Liver (tissue), 9 donors: ENCODE measurements around the gene PPM1G. TPM values are rescaled to one million over a fixed set of nuclear protein-coding genes. Genes with fewer than 3 reads are reported as not detected.
A peak's percentile ranks its signal among the peaks of the same experiment; 100 is the strongest.

Experiments used
- DNase-seq: peaks from one replicate; pipeline ENCODE4 v3.0.0-alpha.2; 2017; ENCODE audit warnings: low spot score
- H3K27ac ChIP-seq, 2 donors: one replicate each; pipeline ENCODE4 v1.7.0; 2013; ENCODE audit warnings: inconsistent platforms in 2 of 2, low read length in 2 of 2, control low read depth in 1 of 2, low read depth in 1 of 2, mild to moderate bottlenecking in 1 of 2
- H3K27me3 ChIP-seq, 4 donors: one replicate each; pipeline versions ENCODE4 v1.6.1 to v1.7.0; 2013; ENCODE audit warnings: low read length in 3 of 4, inconsistent platforms in 1 of 4, mild to moderate bottlenecking in 1 of 4, moderate library complexity in 1 of 4; ENCODE audit not compliant: control insufficient read depth in 4 of 4, insufficient read depth in 4 of 4
- H3K36me3 ChIP-seq, 4 donors: one replicate each; pipeline versions ENCODE4 v1.6.1 to v1.7.0; 2013; ENCODE audit warnings: low read length in 3 of 4, mild to moderate bottlenecking in 3 of 4, low read depth in 1 of 4, moderate library complexity in 1 of 4; ENCODE audit not compliant: control insufficient read depth in 4 of 4, insufficient read depth in 3 of 4
- H3K4me1 ChIP-seq, 4 donors: one replicate each; pipeline versions ENCODE4 v1.6.1 to v1.7.0; 2013; ENCODE audit warnings: low read length in 3 of 4, mild to moderate bottlenecking in 3 of 4, moderate library complexity in 1 of 4; ENCODE audit not compliant: control insufficient read depth in 4 of 4, insufficient read depth in 4 of 4
- H3K4me3 ChIP-seq, 3 donors: one replicate each; pipeline versions ENCODE4 v1.6.1 to v1.7.0; 2013; ENCODE audit warnings: low read length in 3 of 3, control low read depth in 1 of 3, low read depth in 1 of 3, mild to moderate bottlenecking in 1 of 3
- H3K9ac ChIP-seq, 2 donors: one replicate each; pipeline ENCODE4 v1.7.0; 2013; ENCODE audit warnings: low read length in 2 of 2, mild to moderate bottlenecking in 2 of 2, moderate library complexity in 2 of 2, control low read depth in 1 of 2, low read depth in 1 of 2
- H3K9me3 ChIP-seq, 4 donors: one replicate each; pipeline versions ENCODE4 v1.6.1 to v1.7.0; 2013; ENCODE audit warnings: low read length in 3 of 4; ENCODE audit not compliant: control insufficient read depth in 4 of 4
- ATF3 ChIP-seq: IDR thresholded peaks from 2 replicates; pipeline ENCODE4 v1.6.1; 2016; ENCODE audit warnings: antibody characterized with exemption
- CTCF ChIP-seq: fragments of 150-350 bp; IDR thresholded peaks from 2 replicates; pipeline ENCODE4 v1.5.1; 2017; ENCODE audit warnings: improper control_type of control experiment, low read depth, low read length; ENCODE audit not compliant: missing input control
- EGR1 ChIP-seq, 2 donors: IDR thresholded peaks; 2 replicates each; pipeline ENCODE4 v1.6.1; 2016 to 2018; ENCODE audit warnings: antibody characterized with exemption in 2 of 2, low read depth in 2 of 2
- FOXA1 ChIP-seq: IDR thresholded peaks from 2 replicates; pipeline ENCODE4 v1.6.1; 2016; ENCODE audit warnings: antibody characterized with exemption
- FOXA2 ChIP-seq: IDR thresholded peaks from 2 replicates; pipeline ENCODE4 v1.6.1; 2016; ENCODE audit warnings: antibody characterized with exemption
- GABPA ChIP-seq, 2 donors: IDR thresholded peaks in 1 of 2; conservative IDR thresholded peaks in 1 of 2; 2 replicates each; pipeline ENCODE4 v1.6.1; 2016; ENCODE audit warnings: antibody characterized with exemption in 2 of 2, mild to moderate bottlenecking in 1 of 2, moderate library complexity in 1 of 2
- HNF4A ChIP-seq, 2 donors: conservative IDR thresholded peaks; 2 replicates each; pipeline ENCODE4 v1.6.1; 2016; ENCODE audit warnings: antibody characterized with exemption in 2 of 2, mild to moderate bottlenecking in 2 of 2
- HNF4G ChIP-seq: IDR thresholded peaks from 2 replicates; pipeline ENCODE4 v1.6.1; 2016; ENCODE audit warnings: antibody characterized with exemption
- JUND ChIP-seq, 2 donors: IDR thresholded peaks; 2 replicates each; pipeline ENCODE4 v1.6.1; 2016; ENCODE audit warnings: antibody characterized with exemption in 2 of 2
- MAX ChIP-seq: IDR thresholded peaks from 2 replicates; pipeline ENCODE4 v1.6.1; 2016; ENCODE audit warnings: antibody characterized with exemption
- NR2F2 ChIP-seq: IDR thresholded peaks from 2 replicates; pipeline ENCODE4 v1.6.1; 2016; ENCODE audit warnings: antibody characterized with exemption
- RAD21 ChIP-seq, 2 donors: IDR thresholded peaks; 2 replicates each; pipeline ENCODE4 v1.6.1; 2016; ENCODE audit warnings: antibody characterized with exemption in 2 of 2, mild to moderate bottlenecking in 2 of 2
- REST ChIP-seq: IDR thresholded peaks from 2 replicates; pipeline ENCODE4 v1.6.1; 2016; ENCODE audit warnings: antibody characterized with exemption, mild to moderate bottlenecking
- RXRA ChIP-seq, 2 donors: IDR thresholded peaks; 2 replicates each; pipeline ENCODE4 v1.6.1; 2017 to 2018; ENCODE audit warnings: antibody characterized with exemption in 2 of 2, mild to moderate bottlenecking in 1 of 2
- SP1 ChIP-seq: IDR thresholded peaks from 2 replicates; pipeline ENCODE4 v1.6.1; 2018; ENCODE audit warnings: antibody characterized with exemption, mild to moderate bottlenecking
- TAF1 ChIP-seq: conservative IDR thresholded peaks from 2 replicates; pipeline ENCODE4 v1.6.1; 2016; ENCODE audit warnings: antibody characterized with exemption, mild to moderate bottlenecking
- YY1 ChIP-seq: IDR thresholded peaks from 2 replicates; pipeline ENCODE4 v1.6.1; 2016; ENCODE audit warnings: antibody characterized with exemption, mild to moderate bottlenecking
- ZBTB33 ChIP-seq: IDR thresholded peaks from 2 replicates; pipeline ENCODE4 v1.6.1; 2016; ENCODE audit warnings: antibody characterized with exemption
- WGBS: extraction: QIAGEN DNeasy Blood & Tissue Kit; methylation state at CpG from one replicate; pipeline ENCODE4 v1.1.7; 2013; 5-methylcytosine and 5-hydroxymethylcytosine counted together
- polyA plus RNA-seq, 2 donors: library from polyadenylated mRNA; stranded (reverse) in 1 of 2; unstranded in 1 of 2; fragments of 200-250 nt in 1 of 2; fragments of >200 nt in 1 of 2; fragmentation: Nextera tagmentation in 1 of 2; extraction: Ambion mirVana in 1 of 2; gene quantifications; one replicate each; pipeline versions ENCODE4 v1.2.1 to v1.2.3, GENCODE V29; 2013 to 2015
- total RNA-seq, 2 donors: library from RNA; depleted of rRNA; stranded (reverse); fragments of >200 nt; gene quantifications; one replicate each; pipeline ENCODE4 v1.2.3, GENCODE V29; 2014
- donor health status: healthy.
- donor health status: healthy.
- donor health status: healthy.
- donor health status: healthy.
- donor health status: healthy.

Gene PPM1G
- total and polyA plus RNA-seq, 4 donors, result 26.4 to 45.5 (median 33.1) TPM

- Histone ChIP-seq H3K4me1 (peaks cover 2 to 6% (median 4%) of the 10 kb centered on the region in 4 donors), H3K4me3 (no peak overlapping the region), H3K36me3 (no peaks in the 10 kb centered on the region), H3K27me3 (no peaks in the 10 kb centered on the region), H3K9me3 (no peaks in the 10 kb centered on the region), H3K27ac (no peak overlapping the region), H3K9ac (no peak overlapping the region)
- DNase-seq, result no peak
- WGBS, result 96% methylated on average over 3 of the region's 3 CpGs
- no peak for TF ChIP-seq JUND (IDR thresholded peaks at IDR 0.05)
- no peak for TF ChIP-seq HNF4A (conservative IDR thresholded peaks at IDR 0.05)
Measured at GRCh38 chr2:27422958-27423357, 13.6 kb upstream of the PPM1G start.

- peak overlapping the region in 1 of 2 donors; percentile 16 for H3K27ac ChIP-seq
- no peak overlapping the region for H3K9ac ChIP-seq
- no peak overlapping the region for H3K4me3 ChIP-seq
- DNase-seq, result no peak
- 69% methylated on average over 4 of the region's 4 CpGs for WGBS
- peaks cover 0 to 3% (median 0%) of the 10 kb centered on the region in 4 donors for H3K4me1 ChIP-seq
- H3K9me3 ChIP-seq, result no peaks in the 10 kb centered on the region
- TF ChIP-seq ATF3 (no peak), RXRA (IDR thresholded peaks at IDR 0.05) (peak in 1 of 2 donors; percentile 35), HNF4A (conservative IDR thresholded peaks at IDR 0.05) (peak; percentile 30 to 34)
- no peaks in the 10 kb centered on the region for H3K36me3 ChIP-seq
- H3K27me3 ChIP-seq, result no peaks in the 10 kb centered on the region
Measured at GRCh38 chr2:27421660-27422250, 12.4 kb upstream of the PPM1G start.

GRCh38 chr2:27420996-27421395 is 11.6 kb upstream of the PPM1G start:
- Histone ChIP-seq H3K9ac (no peak overlapping the region), H3K27me3 (no peaks in the 10 kb centered on the region), H3K36me3 (no peaks in the 10 kb centered on the region), H3K4me3 (no peak overlapping the region), H3K4me1 (peaks cover 0 to 3% (median 0%) of the 10 kb centered on the region in 4 donors), H3K9me3 (no peaks in the 10 kb centered on the region), H3K27ac (no peak overlapping the region)
- DNase-seq, result no peak
- TF ChIP-seq RXRA (IDR thresholded peaks at IDR 0.05) (no peak), FOXA2 (no peak), ZBTB33 (no peak), RAD21 (IDR thresholded peaks at IDR 0.05) (no peak), NR2F2 (no peak), TAF1 (no peak), EGR1 (IDR thresholded peaks at IDR 0.05; ENCODE audit: low read depth in 2 of 2) (no peak), YY1 (no peak), HNF4G (no peak), MAX (no peak), CTCF (no peak), FOXA1 (no peak), JUND (IDR thresholded peaks at IDR 0.05) (no peak), REST (no peak), GABPA (IDR thresholded peaks at IDR 0.05 in 1 of 2, conservative IDR thresholded peaks at IDR 0.05 in 1 of 2) (no peak), SP1 (no peak)
